Activated T-cell treated with anti-CD3 and anti-CD28 coated beads, Interleukin-2, amount 50 U/mL, for 4 hours (primary cell): ENCODE results near the gene GTF2B. TPM values are rescaled to one million over a fixed set of nuclear protein-coding genes. Genes with fewer than 3 reads are reported as not detected.
"Not testable (repeated sequence)": the region's sequence is repeated elsewhere in the genome, so short reads cannot be mapped to it uniquely, and the experiment has no call there.

ENCODE experiments used
- ATAC-seq, 2 donors: fragments of 200-7000 bp; cut with Tn5 transposase; one replicate each; pipeline ENCODE4 v1.10.0; 2021
- DNase-seq: peaks from one replicate; pipeline ENCODE4 v3.0.0-alpha.2; 2020
- H3K27me3 Mint-ChIP-seq: one replicate; pipeline ENCODE4 v1.8.0; 2021; ENCODE audit warnings: low read depth, mixed read lengths
- H3K36me3 Mint-ChIP-seq: one replicate; pipeline ENCODE4 v1.8.0; 2022; ENCODE audit warnings: mixed read lengths; ENCODE audit not compliant: insufficient read depth
- H3K4me1 Mint-ChIP-seq: one replicate; pipeline ENCODE4 v1.8.0; 2021; ENCODE audit warnings: low read depth, mixed read lengths
- H3K4me3 Mint-ChIP-seq: one replicate; pipeline ENCODE4 v1.8.0; 2021; ENCODE audit warnings: mild to moderate bottlenecking, moderate library complexity, mixed read lengths
- H3K9me3 Mint-ChIP-seq: one replicate; pipeline ENCODE4 v1.8.0; 2021; ENCODE audit warnings: mixed read lengths
- total RNA-seq, 3 donors: library from RNA; stranded (reverse); gene quantifications; one replicate each; pipeline ENCODE4 v1.2.1, GENCODE V29; 2021

Gene GTF2B
- total RNA-seq, 3 donors from 2014 or later, result 39.3 to 44.0 (median 39.6) TPM

GRCh38 chr1:88873737-88874349 is 17.5 kb downstream of the GTF2B start:
- DNase-seq (no peak), ATAC-seq (no peak)
- H3K36me3 Mint-ChIP-seq, result peaks cover 12% of the 10 kb centered on the region
- no peaks in the 10 kb centered on the region for H3K9me3 Mint-ChIP-seq
- H3K4me3 Mint-ChIP-seq, result peak overlapping the region; percentile 2
- peaks cover 44% of the 10 kb centered on the region for H3K4me1 Mint-ChIP-seq
- no peaks in the 10 kb centered on the region for H3K27me3 Mint-ChIP-seq

GRCh38 chr1:88869644-88870043 is 21.7 kb downstream of the GTF2B start:
- not testable (repeated sequence) for ATAC-seq, H3K4me3 Mint-ChIP-seq, H3K27me3 Mint-ChIP-seq, H3K9me3 Mint-ChIP-seq, DNase-seq, H3K36me3 Mint-ChIP-seq
- peaks cover 57% of the 10 kb centered on the region for H3K4me1 Mint-ChIP-seq

- peaks cover 52% of the 10 kb centered on the region for H3K4me1 Mint-ChIP-seq
Measured at GRCh38 chr1:88867743-88868521, 23.4 kb downstream of the GTF2B start.

GRCh38 chr1:88851303-88852063 is 39.9 kb downstream of the GTF2B start:
- Mint-ChIP-seq H3K9me3 (no peaks in the 10 kb centered on the region), H3K4me1 (no peaks in the 10 kb centered on the region), H3K4me3 (no peak overlapping the region), H3K36me3 (peaks cover 34% of the 10 kb centered on the region), H3K27me3 (no peaks in the 10 kb centered on the region)
- DNase-seq (no peak), ATAC-seq (no peak)

More at GRCh38 chr1:88867743-88868521, 23.4 kb downstream of the GTF2B start:
- ATAC-seq (peak; percentile 78), DNase-seq (no peak)
- Mint-ChIP-seq H3K27me3 (no peaks in the 10 kb centered on the region), H3K4me3 (no peak overlapping the region), H3K9me3 (no peaks in the 10 kb centered on the region), H3K36me3 (peaks cover 13% of the 10 kb centered on the region)

- no peaks in the 10 kb centered on the region for H3K9me3 Mint-ChIP-seq
- ATAC-seq (no peak), DNase-seq (no peak)
- H3K4me3 Mint-ChIP-seq, result no peak overlapping the region
- H3K36me3 Mint-ChIP-seq, result peaks cover 11% of the 10 kb centered on the region
- no peaks in the 10 kb centered on the region for H3K27me3 Mint-ChIP-seq
- no peaks in the 10 kb centered on the region for H3K4me1 Mint-ChIP-seq
Measured at GRCh38 chr1:88847643-88848042, 43.7 kb downstream of the GTF2B start.

- H3K4me1 Mint-ChIP-seq, result no peaks in the 10 kb centered on the region
- H3K27me3 Mint-ChIP-seq, result no peaks in the 10 kb centered on the region
- H3K4me3 Mint-ChIP-seq, result no peak overlapping the region
- DNase-seq (no peak), ATAC-seq (no peak)
- H3K36me3 Mint-ChIP-seq, result peaks cover 28% of the 10 kb centered on the region
- H3K9me3 Mint-ChIP-seq, result no peaks in the 10 kb centered on the region
Measured at GRCh38 chr1:88825721-88826120, 65.6 kb downstream of the GTF2B start.

GRCh38 chr1:88819642-88820041 is 71.7 kb downstream of the GTF2B start:
- DNase-seq, H3K4me3 Mint-ChIP-seq, H3K27me3 Mint-ChIP-seq, ATAC-seq, H3K9me3 Mint-ChIP-seq, H3K4me1 Mint-ChIP-seq: not testable (repeated sequence)
- peaks cover 27% of the 10 kb centered on the region for H3K36me3 Mint-ChIP-seq

GRCh38 chr1:88813471-88813870 is 77.9 kb downstream of the GTF2B start:
- H3K9me3 Mint-ChIP-seq, result no peaks in the 10 kb centered on the region
- H3K36me3 Mint-ChIP-seq, result peaks cover 26% of the 10 kb centered on the region
- no peaks in the 10 kb centered on the region for H3K4me1 Mint-ChIP-seq
- ATAC-seq, result no peak
- DNase-seq, result no peak
- H3K4me3 Mint-ChIP-seq, result no peak overlapping the region
- H3K27me3 Mint-ChIP-seq, result no peaks in the 10 kb centered on the region

- no peaks in the 10 kb centered on the region for H3K27me3 Mint-ChIP-seq
- no peaks in the 10 kb centered on the region for H3K4me1 Mint-ChIP-seq
- H3K9me3 Mint-ChIP-seq, result no peaks in the 10 kb centered on the region
- ATAC-seq (no peak), DNase-seq (no peak)
- peaks cover 20% of the 10 kb centered on the region for H3K36me3 Mint-ChIP-seq
- no peak overlapping the region for H3K4me3 Mint-ChIP-seq
Measured at GRCh38 chr1:88812366-88812765, 79.0 kb downstream of the GTF2B start.

GRCh38 chr1:88803444-88803843 is 87.9 kb downstream of the GTF2B start:
- H3K36me3 Mint-ChIP-seq, result peaks cover 36% of the 10 kb centered on the region
- DNase-seq (no peak), ATAC-seq (no peak)
- no peak overlapping the region for H3K4me3 Mint-ChIP-seq
- peaks cover 5% of the 10 kb centered on the region for H3K9me3 Mint-ChIP-seq
- H3K4me1 Mint-ChIP-seq, result peaks cover 6% of the 10 kb centered on the region
- H3K27me3 Mint-ChIP-seq, result no peaks in the 10 kb centered on the region

GRCh38 chr1:88802950-88803349 is 88.4 kb downstream of the GTF2B start:
- peaks cover 6% of the 10 kb centered on the region for H3K4me1 Mint-ChIP-seq
- H3K36me3 Mint-ChIP-seq, result peaks cover 38% of the 10 kb centered on the region
- ATAC-seq (no peak), DNase-seq (no peak)
- no peak overlapping the region for H3K4me3 Mint-ChIP-seq
- H3K27me3 Mint-ChIP-seq, result no peaks in the 10 kb centered on the region
- peaks cover 5% of the 10 kb centered on the region for H3K9me3 Mint-ChIP-seq

Other genes with a start within 250 kb of the GTF2B start
- 10 to 100 TPM; 10.9 to 12.8 (median 11.7) TPM for gene PKN2, start 207.3 kb downstream of the GTF2B start, total RNA-seq
- 10 to 100 TPM; 21.1 to 23.6 (median 23.6) TPM for gene KYAT3, start 101.1 kb upstream of the GTF2B start, total RNA-seq
- 10 to 100 TPM; 23.9 to 29.6 (median 25.8) TPM for gene RBMXL1, start 101.1 kb upstream of the GTF2B start, total RNA-seq
- 1 to 10 TPM; 2.5 to 8.2 (median 6.1) TPM for gene GBP3, start 131.3 kb upstream of the GTF2B start, total RNA-seq
- 10 to 100 TPM; 45.6 to 80.9 (median 54.1) TPM for gene GBP1, start 173.6 kb upstream of the GTF2B start, total RNA-seq
- gene GBP2, start 234.5 kb upstream of the GTF2B start, total RNA-seq, result 100 to 1,000 TPM; 186 to 267 (median 244) TPM